CD4-positive, alpha-beta T cell treated with Interleukin-2 at 100 ng/mL for 4 hours (primary cell): ENCODE measurements around the gene CTSD.
A peak's percentile ranks its signal among the peaks of the same experiment; 100 is the strongest.

ENCODE experiments used
- DNase-seq: peaks from one replicate; pipeline ENCODE4 v3.0.0-alpha.2; 2020; ENCODE audit warnings: low spot score

Gene CTSD

DNA sequence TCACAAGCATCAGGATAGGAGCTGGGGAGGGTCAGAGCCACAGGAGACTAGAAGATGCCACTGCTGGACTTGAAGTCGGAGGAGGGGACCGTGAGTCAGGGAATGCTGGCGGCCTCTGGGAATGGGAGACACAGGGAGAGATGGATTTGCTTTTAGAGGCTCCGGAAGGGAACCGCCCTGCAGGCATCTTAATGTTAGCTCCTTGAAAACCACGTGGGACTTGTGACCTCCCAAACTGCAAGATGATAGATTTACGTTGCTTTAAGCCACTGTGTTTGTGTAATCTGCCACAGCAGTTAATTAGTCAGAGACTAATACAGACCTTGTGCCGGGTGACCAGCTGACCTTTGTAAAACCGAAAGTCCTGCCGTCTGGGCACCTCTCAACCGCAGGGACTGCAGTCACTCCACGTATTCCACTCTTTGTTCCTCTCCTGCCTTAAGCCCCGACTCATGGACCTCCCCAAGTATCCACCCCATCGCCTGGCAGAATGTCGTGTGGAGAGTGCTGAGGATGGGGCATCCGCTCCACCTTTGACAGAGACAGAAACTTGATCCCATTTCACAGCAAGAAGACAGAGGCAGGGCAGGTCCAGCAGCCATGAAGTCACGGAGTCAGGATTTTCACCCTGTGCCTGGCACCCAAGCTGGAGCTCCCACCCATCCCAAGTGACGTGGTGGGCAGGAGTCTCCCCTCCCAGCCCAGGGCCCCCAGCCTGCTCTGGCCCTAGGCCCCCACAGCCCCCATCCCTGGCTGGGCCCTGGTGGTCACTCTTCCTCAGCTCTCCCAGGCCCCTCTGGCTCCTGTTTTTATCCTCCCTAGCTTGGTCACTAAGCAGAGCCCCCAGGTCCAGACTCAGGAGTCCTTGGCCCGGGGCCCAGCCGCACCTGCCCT lies 19.4 kb upstream of the CTSD start:
- no peak for DNase-seq

DNA sequence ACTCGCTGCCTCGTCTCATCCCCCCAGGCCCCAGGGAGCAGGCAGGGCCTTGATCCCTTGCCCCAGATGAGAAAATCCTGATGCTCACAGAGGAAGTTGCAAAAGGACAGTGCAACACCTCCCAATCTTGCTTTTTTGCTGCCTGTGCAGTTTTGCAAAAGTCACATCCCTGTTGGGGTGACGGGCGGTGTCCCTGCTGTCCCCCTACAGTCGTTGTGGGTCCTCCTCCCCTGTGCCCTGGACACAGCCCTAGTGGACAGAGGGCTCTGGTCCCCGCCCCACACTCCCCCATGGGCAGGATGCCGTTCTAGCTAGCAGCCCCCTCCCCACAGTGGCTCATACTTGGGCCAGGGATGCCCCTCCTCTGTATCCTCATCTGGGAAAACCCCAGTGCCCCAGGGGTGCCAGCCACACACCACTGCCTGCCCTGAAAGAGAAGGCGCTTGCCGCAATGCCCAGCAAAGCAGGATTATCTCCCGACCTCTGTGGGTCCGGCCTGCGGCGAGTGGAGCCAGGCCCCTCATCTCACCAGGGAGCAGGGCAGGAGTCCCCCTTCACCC lies 18.4 kb upstream of the CTSD start:
- DNase-seq = no peak

DNA sequence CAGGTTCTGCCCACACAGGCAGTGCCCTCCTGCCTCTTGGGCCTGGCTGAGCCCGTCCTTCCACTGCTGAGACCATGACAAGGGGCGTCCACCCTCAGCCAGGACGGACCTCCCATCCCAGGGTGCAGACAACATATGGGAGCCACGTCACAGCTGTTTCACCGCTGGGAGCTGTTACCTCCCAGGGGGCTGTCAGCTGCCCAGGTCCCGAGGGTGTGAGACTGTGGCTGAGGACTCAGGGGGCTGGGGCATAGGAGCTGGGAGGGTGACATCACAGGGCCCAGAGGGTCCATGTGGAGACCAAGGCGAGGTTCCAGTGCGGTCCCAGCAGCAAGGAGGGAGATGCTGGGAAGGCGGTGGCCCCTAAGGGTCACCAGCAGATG lies 17.9 kb upstream of the CTSD start:
- DNase-seq = no peak

GRCh38 chr11:1780700-1781592 lies 17.2 kb upstream of the CTSD start:
- DNase-seq = no peak

- no peak for DNase-seq
Observed at GRCh38 chr11:1779806-1780699, 16.3 kb upstream of the CTSD start.

DNA sequence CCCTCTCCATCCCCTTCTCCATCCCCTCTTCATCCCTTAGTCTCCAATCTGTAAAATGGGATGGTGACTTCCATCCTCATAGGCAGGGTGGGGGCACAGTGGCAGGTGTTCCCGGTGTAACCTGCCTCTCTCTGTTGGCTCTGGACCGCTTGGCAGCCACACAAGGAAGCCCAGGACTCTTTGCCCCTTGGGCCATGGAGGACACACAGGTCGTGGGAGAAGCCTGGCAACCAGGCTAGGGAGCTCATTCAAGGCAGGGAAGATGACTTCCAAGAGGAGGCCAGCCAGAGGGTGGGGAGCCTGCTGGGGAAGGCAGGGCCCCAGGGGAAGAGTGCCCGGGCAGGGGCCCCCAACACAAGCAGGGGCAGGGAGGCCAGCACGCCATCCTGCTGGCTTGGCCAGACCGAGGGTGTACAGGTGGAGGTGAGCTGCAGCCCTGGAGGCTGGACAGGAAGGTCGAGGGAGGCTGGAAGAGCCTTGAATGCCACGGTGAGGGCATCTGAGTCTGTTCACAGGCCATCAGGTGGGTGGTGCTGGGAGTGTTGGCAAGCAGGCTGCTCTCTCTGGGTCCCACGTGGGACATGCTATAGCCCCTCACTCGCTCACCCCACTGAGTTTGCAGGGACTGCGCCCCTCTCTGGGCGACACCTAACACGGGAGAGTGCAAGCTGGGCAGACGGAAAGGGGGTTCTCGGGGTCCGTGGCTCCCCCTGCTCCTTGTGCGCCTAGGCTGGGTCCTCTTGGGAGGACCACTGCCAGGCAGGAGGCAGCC lies 15.5 kb upstream of the CTSD start:
- no peak for DNase-seq

GRCh38 chr11:1778141-1778911 lies 14.6 kb upstream of the CTSD start:
- no peak for DNase-seq

GRCh38 chr11:1777737-1778136 lies 14.0 kb upstream of the CTSD start:
- no peak for DNase-seq

- DNase-seq = no peak
Observed at GRCh38 chr11:1776944-1777715, 13.4 kb upstream of the CTSD start.

GRCh38 chr11:1776331-1776851 lies 12.7 kb upstream of the CTSD start:
- no peak for DNase-seq

DNA sequence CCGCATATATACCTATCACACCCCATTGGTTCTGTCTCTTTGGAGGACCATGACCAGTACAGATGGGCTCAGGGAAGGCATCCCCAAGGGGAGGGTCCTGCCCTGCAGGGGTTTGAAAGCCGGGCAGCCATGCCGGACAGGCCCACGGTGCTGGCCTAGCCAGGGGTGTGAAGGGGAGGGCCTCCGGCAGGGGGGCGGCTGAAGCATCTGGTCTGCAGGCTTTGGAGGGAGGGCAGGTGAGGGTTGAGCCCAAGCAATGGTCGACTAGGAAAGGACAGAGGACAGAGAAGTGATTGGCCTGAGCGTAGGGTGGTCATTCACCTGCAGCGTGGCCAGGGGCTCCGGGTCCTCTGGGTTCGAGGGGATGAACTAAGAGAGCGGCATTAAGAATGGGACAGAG lies 11.2 kb upstream of the CTSD start:
- no peak for DNase-seq

DNA sequence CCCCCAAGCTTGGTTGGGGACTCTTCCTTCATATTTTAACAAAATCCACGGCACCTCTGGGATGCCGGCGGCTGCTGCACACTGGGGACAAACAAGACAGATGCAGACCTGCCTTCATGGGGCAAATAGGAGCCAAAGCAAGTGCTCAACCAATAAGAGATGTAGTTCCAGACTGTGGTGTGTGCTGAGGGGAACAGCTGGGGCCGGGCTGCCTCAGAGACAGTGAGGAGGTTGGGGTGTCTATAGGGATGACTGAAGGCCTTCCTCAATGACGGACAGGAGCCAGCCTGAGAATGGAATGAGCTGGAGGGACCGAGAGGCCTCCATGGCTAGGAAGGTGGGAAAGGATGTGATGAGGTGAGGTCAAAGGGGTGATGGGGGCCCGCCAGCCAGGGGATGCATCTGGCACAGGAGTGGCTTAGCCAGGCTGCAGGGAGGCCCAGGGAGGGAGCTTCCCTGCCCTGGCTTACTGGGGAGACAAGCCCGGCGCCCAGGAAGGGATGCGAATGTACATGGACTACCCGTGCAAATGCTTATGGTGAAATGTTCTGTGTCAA lies 10.3 kb upstream of the CTSD start:
- DNase-seq = no peak

- DNase-seq = no peak
Observed at GRCh38 chr11:1773131-1773993, 9.6 kb upstream of the CTSD start.

DNA sequence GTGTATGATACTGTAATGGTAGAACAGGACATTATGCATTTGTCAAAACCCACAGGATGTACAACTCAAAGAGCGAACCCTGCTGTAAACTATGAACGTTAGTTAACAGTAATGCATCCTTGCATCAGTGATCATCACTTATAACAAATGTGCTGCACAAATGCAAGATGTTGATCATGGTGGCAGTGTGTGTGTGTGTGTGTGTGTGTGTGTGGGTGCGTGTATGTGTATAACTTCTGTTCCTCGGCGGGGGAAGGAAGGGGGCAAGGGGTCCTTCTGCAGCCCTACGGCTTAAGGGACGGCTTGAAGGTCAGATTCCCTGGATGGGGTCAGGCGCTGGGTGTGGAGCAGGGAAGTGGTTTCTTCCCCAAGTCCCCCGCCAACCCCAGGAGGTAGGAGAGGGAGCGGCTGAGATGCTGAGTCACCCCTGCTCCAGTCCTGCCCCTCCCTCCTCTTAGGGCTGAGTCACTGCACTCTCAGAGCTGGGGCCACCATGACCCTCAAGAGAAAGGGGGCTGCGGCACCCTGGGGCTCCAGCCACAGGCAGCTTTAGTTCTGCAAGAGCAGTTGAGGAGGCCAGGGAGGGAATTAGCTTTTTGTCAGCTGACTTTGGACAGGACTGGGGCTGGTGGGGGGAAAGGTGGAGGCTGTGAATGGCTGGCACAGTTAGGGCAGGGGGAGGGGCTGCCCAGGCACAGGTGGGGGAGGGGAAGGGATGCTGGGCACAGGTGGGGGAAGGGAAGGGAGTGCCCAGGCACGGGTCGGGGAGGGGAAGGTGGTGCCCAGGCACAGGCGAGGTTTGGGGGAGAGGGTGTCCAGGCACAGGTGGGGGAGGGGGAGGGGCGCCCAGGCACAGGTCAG lies 8.8 kb upstream of the CTSD start:
- peak; percentile 65 for DNase-seq

DNA sequence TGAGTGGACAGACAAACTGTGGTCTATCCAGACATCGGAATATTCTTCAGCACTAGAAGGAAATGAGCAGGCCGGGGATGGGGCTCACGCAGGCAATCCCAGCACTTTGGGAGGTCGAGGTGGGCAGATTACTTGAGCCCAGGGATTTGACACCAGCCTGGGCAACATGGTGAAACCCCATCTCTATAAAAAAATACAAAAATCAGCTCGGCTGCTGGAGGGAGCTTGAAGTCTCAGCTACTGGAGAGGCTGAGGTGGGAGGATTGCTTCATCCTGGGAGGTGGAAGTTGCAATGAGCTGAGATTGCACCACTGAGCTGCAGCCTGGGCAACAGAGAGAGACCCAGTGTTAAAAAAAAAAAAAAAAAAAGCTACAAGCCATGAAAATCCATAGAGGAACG lies 8.0 kb upstream of the CTSD start:
- no peak for DNase-seq

DNA sequence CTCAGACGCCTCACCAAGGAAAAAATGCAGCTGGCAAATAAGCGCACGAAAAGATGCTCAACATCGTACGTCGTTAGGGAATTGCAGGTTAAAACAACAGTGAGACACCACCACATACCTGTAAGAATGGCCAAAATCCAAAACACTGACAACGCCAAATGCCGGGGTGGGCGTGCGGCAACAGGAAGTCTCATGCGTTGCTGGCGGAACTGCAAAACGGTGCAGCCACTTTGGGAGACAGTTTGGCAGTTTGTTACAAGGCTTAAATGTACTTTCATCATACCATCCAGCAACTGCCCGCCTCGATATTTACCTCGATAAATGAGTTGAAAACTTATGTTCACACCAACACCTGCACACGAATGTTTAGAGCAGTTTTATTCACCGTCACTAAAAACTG lies 7.5 kb upstream of the CTSD start:
- DNase-seq = no peak

- DNase-seq = no peak
Observed at GRCh38 chr11:1770528-1770927, 6.8 kb upstream of the CTSD start.
